Natural killer cell (primary cell): ENCODE data around the gene RXRA. TPM values are rescaled to one million over a fixed set of nuclear protein-coding genes. Genes with fewer than 3 reads are reported as not detected.

ENCODE experiments used
- ATAC-seq, 3 donors: fragments of 150-1000 bp in 2 of 3; fragments of 200-7000 bp in 1 of 3; cut with Tn5 transposase; 1 replicate in 1 of 3; 2 replicates in 2 of 3; pipeline ENCODE4 v1.10.0; 2021; ENCODE audit warnings: mild to moderate bottlenecking in 2 of 3, moderate library complexity in 2 of 3
- DNase-seq, 2 donors: peaks; one replicate each; pipeline versions ENCODE4 v3.0.0 to v3.0.0-alpha.2; 2013 to 2021; ENCODE audit warnings: mixed read lengths in 1 of 2
- H3K27ac ChIP-seq: one replicate; pipeline ENCODE4 v1.5.1; 2013; ENCODE audit warnings: mild to moderate bottlenecking, low read length
- H3K27me3 ChIP-seq: one replicate; pipeline ENCODE4 v1.6.1; 2013; ENCODE audit warnings: low read length; ENCODE audit not compliant: control insufficient read depth, insufficient read depth
- H3K36me3 ChIP-seq: one replicate; pipeline ENCODE4 v1.6.1; 2013; ENCODE audit warnings: low read length; ENCODE audit not compliant: control insufficient read depth, insufficient read depth
- H3K4me1 ChIP-seq: one replicate; pipeline ENCODE4 v1.6.1; 2013; ENCODE audit warnings: low read length; ENCODE audit not compliant: control insufficient read depth, insufficient read depth
- H3K4me3 ChIP-seq: one replicate; pipeline ENCODE4 v1.5.1; 2013; ENCODE audit warnings: low read length
- H3K9me3 ChIP-seq: one replicate; pipeline ENCODE4 v1.6.1; 2013; ENCODE audit warnings: low read length; ENCODE audit not compliant: control insufficient read depth, insufficient read depth
- H3K27ac Mint-ChIP-seq, 2 donors: one replicate each; pipeline ENCODE4 v1.8.0; 2022; ENCODE audit warnings: mild to moderate bottlenecking in 2 of 2, mixed read lengths in 2 of 2, moderate library complexity in 1 of 2
- H3K27me3 Mint-ChIP-seq, 2 donors: one replicate each; pipeline ENCODE4 v1.8.0; 2022; ENCODE audit warnings: low read depth in 2 of 2, mixed read lengths in 2 of 2
- H3K36me3 Mint-ChIP-seq: one replicate; pipeline ENCODE4 v1.8.0; 2022; ENCODE audit warnings: mixed read lengths
- H3K4me1 Mint-ChIP-seq, 2 donors: one replicate each; pipeline ENCODE4 v1.8.0; 2022; ENCODE audit warnings: mixed read lengths in 2 of 2
- H3K4me3 Mint-ChIP-seq: one replicate; pipeline ENCODE4 v1.8.0; 2022; ENCODE audit warnings: mild to moderate bottlenecking, moderate library complexity, mixed read lengths
- H3K9me3 Mint-ChIP-seq, 2 donors: one replicate each; pipeline ENCODE4 v1.8.0; 2022; ENCODE audit warnings: mixed read lengths in 2 of 2
- CTCF ChIP-seq: fragments of 200-600 bp; IDR thresholded peaks from one replicate; pipeline ENCODE4 v1.8.0; 2022; ENCODE audit warnings: antibody characterized with exemption
- WGBS: methylation state at CpG from one replicate; pipeline ENCODE4 v1.1.7; 2013; ENCODE audit warnings: missing lambda C conversion rate; ENCODE audit not compliant: insufficient coverage; 5-methylcytosine and 5-hydroxymethylcytosine counted together
- intact Hi-C: fragments of 100-400 bp; cut with micrococcal nuclease; formaldehyde crosslinking; loops from one replicate; pipeline ENCODE4 v1.14.2; 2022
- total RNA-seq, 4 donors: library from RNA; stranded (reverse); fragments of 120-200 nt in 1 of 4; gene quantifications; one replicate each; pipeline versions ENCODE4 v1.2.3 to v1.2.4, GENCODE V29; 2013 to 2022

RXRA gene
- total RNA-seq, 3 donors from 2014 or later (not counting 1 experiment from before 2014, with no cell fraction given): 30.9 to 64.1 (median 42.2) TPM

- no peak overlapping the region for H3K4me3 ChIP-seq
- TF ChIP-seq CTCF: no peak
- no peaks in the 10 kb centered on the region for H3K36me3 ChIP-seq
- H3K9me3 ChIP-seq: no peaks in the 10 kb centered on the region
- intact Hi-C loops: no loop called here
- Mint-ChIP-seq H3K27ac (no peak overlapping the region), H3K4me3 (no peak overlapping the region), H3K27me3 (no peaks in the 10 kb centered on the region), H3K9me3 (no peaks in the 10 kb centered on the region), H3K36me3 (no peaks in the 10 kb centered on the region), H3K4me1 (peaks cover 0 to 4% of the 10 kb centered on the region in 2 donors)
- no peaks in the 10 kb centered on the region for H3K27me3 ChIP-seq
- H3K4me1 ChIP-seq: peaks cover 21% of the 10 kb centered on the region
- no peak for ATAC-seq
- no peak for DNase-seq
- no peak overlapping the region for H3K27ac ChIP-seq
- 90% methylated on average over 16 of the region's 16 CpGs for WGBS
These were observed 35.2 kb downstream of the RXRA start for GRCh38 chr9:134361426-134361825.

GRCh38 chr9:134361843-134362414 lies 35.7 kb downstream of the RXRA start:
- Mint-ChIP-seq H3K27ac (no peak overlapping the region), H3K4me3 (no peak overlapping the region), H3K9me3 (no peaks in the 10 kb centered on the region), H3K4me1 (peaks cover 0 to 4% of the 10 kb centered on the region in 2 donors), H3K27me3 (no peaks in the 10 kb centered on the region), H3K36me3 (no peaks in the 10 kb centered on the region)
- WGBS: 91% methylated on average over 15 of the region's 15 CpGs
- Histone ChIP-seq H3K27me3 (no peaks in the 10 kb centered on the region), H3K27ac (no peak overlapping the region), H3K9me3 (no peaks in the 10 kb centered on the region), H3K36me3 (no peaks in the 10 kb centered on the region), H3K4me1 (peaks cover 21% of the 10 kb centered on the region), H3K4me3 (no peak overlapping the region)
- intact Hi-C loops: no loop called here
- TF ChIP-seq CTCF: no peak
- DNase-seq (no peak), ATAC-seq (no peak)

- Mint-ChIP-seq H3K4me1 (peaks cover 0 to 7% of the 10 kb centered on the region in 2 donors), H3K27me3 (no peaks in the 10 kb centered on the region), H3K4me3 (no peak overlapping the region), H3K27ac (no peak overlapping the region), H3K9me3 (no peaks in the 10 kb centered on the region), H3K36me3 (no peaks in the 10 kb centered on the region)
- no peak for TF ChIP-seq CTCF
- ATAC-seq: no peak
- no peak for DNase-seq
- Histone ChIP-seq H3K4me3 (no peak overlapping the region), H3K27ac (no peak overlapping the region), H3K36me3 (no peaks in the 10 kb centered on the region), H3K9me3 (no peaks in the 10 kb centered on the region), H3K27me3 (no peaks in the 10 kb centered on the region), H3K4me1 (peaks cover 21% of the 10 kb centered on the region)
- WGBS: 91% methylated on average over 16 of the region's 16 CpGs
- intact Hi-C loops: no loop called here
These were observed 37.2 kb downstream of the RXRA start for GRCh38 chr9:134363450-134363849.
